ENCODE measurements around the gene LRRN2.

LRRN2 gene

GRCh38 chr1:204607910-204608309, 77.6 kb downstream of the LRRN2 start:
- H3K27ac ChIP-seq (ENCODE audit: low read length): no peak overlapping the region
- H3K9me3 ChIP-seq (ENCODE audit: control insufficient read depth in 1 of 2, low read length in 2 of 2): no peaks in the 10 kb centered on the region
- no peaks in the 10 kb centered on the region for H3K4me1 ChIP-seq (ENCODE audit: control insufficient read depth in 1 of 2, insufficient read depth in 2 of 2, low read length in 2 of 2)
- H3K4me3 ChIP-seq (ENCODE audit: low read depth in 1 of 2, low read length in 2 of 2): no peak overlapping the region
- no peaks in the 10 kb centered on the region for H3K27me3 ChIP-seq (ENCODE audit: low read depth, low read length)
- H3K36me3 ChIP-seq (ENCODE audit: control insufficient read depth in 1 of 2, insufficient read depth in 2 of 2, low read length in 2 of 2): no peaks in the 10 kb centered on the region

- H3K27me3 ChIP-seq (ENCODE audit: low read depth, low read length): no peaks in the 10 kb centered on the region
- H3K4me1 ChIP-seq (ENCODE audit: control insufficient read depth in 1 of 2, insufficient read depth in 2 of 2, low read length in 2 of 2): no peaks in the 10 kb centered on the region
- H3K9me3 ChIP-seq (ENCODE audit: control insufficient read depth in 1 of 2, low read length in 2 of 2): no peaks in the 10 kb centered on the region
- H3K4me3 ChIP-seq (ENCODE audit: low read depth in 1 of 2, low read length in 2 of 2): no peak overlapping the region
- no peak overlapping the region for H3K27ac ChIP-seq (ENCODE audit: low read length)
- H3K36me3 ChIP-seq (ENCODE audit: control insufficient read depth in 1 of 2, insufficient read depth in 2 of 2, low read length in 2 of 2): no peaks in the 10 kb centered on the region
Observed at GRCh38 chr1:204605791-204606190, 79.7 kb downstream of the LRRN2 start.

GRCh38 chr1:204602871-204603542, 82.5 kb downstream of the LRRN2 start:
- H3K4me1 ChIP-seq (ENCODE audit: control insufficient read depth in 1 of 2, insufficient read depth in 2 of 2, low read length in 2 of 2): no peaks in the 10 kb centered on the region
- H3K4me3 ChIP-seq (ENCODE audit: low read depth in 1 of 2, low read length in 2 of 2): no peak overlapping the region
- no peaks in the 10 kb centered on the region for H3K27me3 ChIP-seq (ENCODE audit: low read depth, low read length)
- no peaks in the 10 kb centered on the region for H3K36me3 ChIP-seq (ENCODE audit: control insufficient read depth in 1 of 2, insufficient read depth in 2 of 2, low read length in 2 of 2)
- no peak overlapping the region for H3K27ac ChIP-seq (ENCODE audit: low read length)
- H3K9me3 ChIP-seq (ENCODE audit: control insufficient read depth in 1 of 2, low read length in 2 of 2): no peaks in the 10 kb centered on the region

- Histone ChIP-seq H3K9me3 (ENCODE audit: control insufficient read depth in 1 of 2, low read length in 2 of 2) (no peaks in the 10 kb centered on the region), H3K27me3 (ENCODE audit: low read depth, low read length) (no peaks in the 10 kb centered on the region), H3K4me1 (ENCODE audit: control insufficient read depth in 1 of 2, insufficient read depth in 2 of 2, low read length in 2 of 2) (no peaks in the 10 kb centered on the region)
Observed at GRCh38 chr1:204602111-204602579, 83.4 kb downstream of the LRRN2 start.

GRCh38 chr1:204600968-204601367, 84.6 kb downstream of the LRRN2 start:
- Histone ChIP-seq H3K9me3 (ENCODE audit: control insufficient read depth in 1 of 2, low read length in 2 of 2) (no peaks in the 10 kb centered on the region), H3K4me3 (ENCODE audit: low read depth in 1 of 2, low read length in 2 of 2) (no peak overlapping the region), H3K36me3 (ENCODE audit: control insufficient read depth in 1 of 2, insufficient read depth in 2 of 2, low read length in 2 of 2) (no peaks in the 10 kb centered on the region), H3K27ac (ENCODE audit: low read length) (no peak overlapping the region), H3K27me3 (ENCODE audit: low read depth, low read length) (no peaks in the 10 kb centered on the region), H3K4me1 (ENCODE audit: control insufficient read depth in 1 of 2, insufficient read depth in 2 of 2, low read length in 2 of 2) (no peaks in the 10 kb centered on the region)

More at GRCh38 chr1:204602111-204602579, 83.4 kb downstream of the LRRN2 start:
- Histone ChIP-seq H3K27ac (ENCODE audit: low read length) (no peak overlapping the region), H3K4me3 (ENCODE audit: low read depth in 1 of 2, low read length in 2 of 2) (no peak overlapping the region), H3K36me3 (ENCODE audit: control insufficient read depth in 1 of 2, insufficient read depth in 2 of 2, low read length in 2 of 2) (no peaks in the 10 kb centered on the region)

- Histone ChIP-seq H3K9me3 (ENCODE audit: control insufficient read depth in 1 of 2, low read length in 2 of 2) (no peaks in the 10 kb centered on the region), H3K4me3 (ENCODE audit: low read depth in 1 of 2, low read length in 2 of 2) (no peak overlapping the region), H3K27ac (ENCODE audit: low read length) (no peak overlapping the region), H3K4me1 (ENCODE audit: control insufficient read depth in 1 of 2, insufficient read depth in 2 of 2, low read length in 2 of 2) (no peaks in the 10 kb centered on the region), H3K27me3 (ENCODE audit: low read depth, low read length) (no peaks in the 10 kb centered on the region), H3K36me3 (ENCODE audit: control insufficient read depth in 1 of 2, insufficient read depth in 2 of 2, low read length in 2 of 2) (no peaks in the 10 kb centered on the region)
Observed at GRCh38 chr1:204600203-204600602, 85.3 kb downstream of the LRRN2 start.

- Histone ChIP-seq H3K9me3 (ENCODE audit: control insufficient read depth in 1 of 2, low read length in 2 of 2) (no peaks in the 10 kb centered on the region), H3K4me1 (ENCODE audit: control insufficient read depth in 1 of 2, insufficient read depth in 2 of 2, low read length in 2 of 2) (no peaks in the 10 kb centered on the region), H3K36me3 (ENCODE audit: control insufficient read depth in 1 of 2, insufficient read depth in 2 of 2, low read length in 2 of 2) (no peaks in the 10 kb centered on the region), H3K27me3 (ENCODE audit: low read depth, low read length) (no peaks in the 10 kb centered on the region), H3K4me3 (ENCODE audit: low read depth in 1 of 2, low read length in 2 of 2) (no peak overlapping the region), H3K27ac (ENCODE audit: low read length) (no peak overlapping the region)
Observed at GRCh38 chr1:204599596-204599995, 85.9 kb downstream of the LRRN2 start.

- no peaks in the 10 kb centered on the region for H3K4me1 ChIP-seq (ENCODE audit: control insufficient read depth in 1 of 2, insufficient read depth in 2 of 2, low read length in 2 of 2)
- H3K4me3 ChIP-seq (ENCODE audit: low read depth in 1 of 2, low read length in 2 of 2): no peak overlapping the region
- H3K36me3 ChIP-seq (ENCODE audit: control insufficient read depth in 1 of 2, insufficient read depth in 2 of 2, low read length in 2 of 2): no peaks in the 10 kb centered on the region
- no peaks in the 10 kb centered on the region for H3K27me3 ChIP-seq (ENCODE audit: low read depth, low read length)
- H3K9me3 ChIP-seq (ENCODE audit: control insufficient read depth in 1 of 2, low read length in 2 of 2): no peaks in the 10 kb centered on the region
- no peak overlapping the region for H3K27ac ChIP-seq (ENCODE audit: low read length)
Observed at GRCh38 chr1:204599098-204599497, 86.4 kb downstream of the LRRN2 start.

GRCh38 chr1:204598319-204598969, 87.1 kb downstream of the LRRN2 start:
- Histone ChIP-seq H3K27me3 (ENCODE audit: low read depth, low read length) (no peaks in the 10 kb centered on the region), H3K36me3 (ENCODE audit: control insufficient read depth in 1 of 2, insufficient read depth in 2 of 2, low read length in 2 of 2) (no peaks in the 10 kb centered on the region), H3K9me3 (ENCODE audit: control insufficient read depth in 1 of 2, low read length in 2 of 2) (no peaks in the 10 kb centered on the region), H3K27ac (ENCODE audit: low read length) (no peak overlapping the region), H3K4me3 (ENCODE audit: low read depth in 1 of 2, low read length in 2 of 2) (no peak overlapping the region), H3K4me1 (ENCODE audit: control insufficient read depth in 1 of 2, insufficient read depth in 2 of 2, low read length in 2 of 2) (no peaks in the 10 kb centered on the region)

- H3K4me1 ChIP-seq (ENCODE audit: control insufficient read depth in 1 of 2, insufficient read depth in 2 of 2, low read length in 2 of 2): no peaks in the 10 kb centered on the region
- H3K9me3 ChIP-seq (ENCODE audit: control insufficient read depth in 1 of 2, low read length in 2 of 2): no peaks in the 10 kb centered on the region
- H3K36me3 ChIP-seq (ENCODE audit: control insufficient read depth in 1 of 2, insufficient read depth in 2 of 2, low read length in 2 of 2): no peaks in the 10 kb centered on the region
- H3K27ac ChIP-seq (ENCODE audit: low read length): no peak overlapping the region
- no peak overlapping the region for H3K4me3 ChIP-seq (ENCODE audit: low read depth in 1 of 2, low read length in 2 of 2)
- H3K27me3 ChIP-seq (ENCODE audit: low read depth, low read length): no peaks in the 10 kb centered on the region
Observed at GRCh38 chr1:204592246-204592948, 93.1 kb downstream of the LRRN2 start.

GRCh38 chr1:204591473-204592090, 94.0 kb downstream of the LRRN2 start:
- H3K4me3 ChIP-seq (ENCODE audit: low read depth in 1 of 2, low read length in 2 of 2): no peak overlapping the region
- no peaks in the 10 kb centered on the region for H3K27me3 ChIP-seq (ENCODE audit: low read depth, low read length)
- H3K4me1 ChIP-seq (ENCODE audit: control insufficient read depth in 1 of 2, insufficient read depth in 2 of 2, low read length in 2 of 2): no peaks in the 10 kb centered on the region
- H3K27ac ChIP-seq (ENCODE audit: low read length): no peak overlapping the region
- H3K36me3 ChIP-seq (ENCODE audit: control insufficient read depth in 1 of 2, insufficient read depth in 2 of 2, low read length in 2 of 2): no peaks in the 10 kb centered on the region
- H3K9me3 ChIP-seq (ENCODE audit: control insufficient read depth in 1 of 2, low read length in 2 of 2): no peaks in the 10 kb centered on the region
